Fibroblast of mammary gland (primary cell): Measurements from ENCODE around the gene GABRR2.
A peak's percentile ranks its signal among the peaks of the same experiment; 100 is the strongest.

Experiments used
- DNase-seq: peaks from one replicate; pipeline ENCODE4 v3.0.0-alpha.2; 2010; ENCODE audit warnings: low read depth
- H3K4me3 ChIP-seq: 2 replicates; pipeline ENCODE4 v1.5.1; 2011; ENCODE audit warnings: low read depth, mild to moderate bottlenecking, low read length, moderate library complexity; ENCODE audit not compliant: control insufficient read depth
- TF ChIP-seq, protein P1 (sequence below): conservative IDR thresholded peaks from 2 replicates; pipeline ENCODE4 v1.5.1; 2011; ENCODE audit warnings: low read depth, low read length, inconsistent platforms; ENCODE audit not compliant: control insufficient read depth, insufficient read depth

GABRR2 gene

DNA sequence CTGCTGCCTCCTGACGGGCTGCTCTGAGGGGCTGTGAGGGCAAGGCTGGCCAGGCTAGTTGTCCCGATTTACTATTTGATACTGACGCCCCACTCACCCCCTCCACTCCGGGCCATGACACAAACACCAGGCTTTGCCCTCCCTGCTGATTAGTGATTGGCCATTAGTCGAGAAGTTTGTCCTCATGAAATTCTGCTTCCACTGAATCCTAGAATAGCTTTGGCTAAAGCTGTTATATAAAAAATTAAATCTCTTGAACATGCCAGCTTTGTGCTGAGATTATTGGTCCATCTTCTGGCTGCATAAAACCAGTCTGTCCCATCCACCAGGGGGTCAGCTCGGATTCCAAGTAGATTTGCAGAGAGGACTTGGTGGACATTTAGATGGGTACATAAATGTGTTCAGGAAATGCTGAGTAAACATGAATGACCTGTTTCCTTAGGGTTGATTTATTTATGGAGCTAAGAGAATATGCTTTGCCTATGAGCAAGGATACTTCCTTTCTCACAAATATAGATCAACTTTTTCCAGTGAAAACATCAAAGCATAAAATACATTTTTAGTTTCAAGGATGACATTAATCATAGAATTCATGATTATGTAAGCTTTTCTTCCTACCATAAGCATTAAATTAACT, at the start of gene GABRR2:
TSS of gene GABRR2 (minus strand) at position 51 of the 637 bp plus-strand sequence. CDS start 134 bp downstream, outside the sequence.
- no peak for DNase-seq
- TF ChIP-seq, protein P1, sequence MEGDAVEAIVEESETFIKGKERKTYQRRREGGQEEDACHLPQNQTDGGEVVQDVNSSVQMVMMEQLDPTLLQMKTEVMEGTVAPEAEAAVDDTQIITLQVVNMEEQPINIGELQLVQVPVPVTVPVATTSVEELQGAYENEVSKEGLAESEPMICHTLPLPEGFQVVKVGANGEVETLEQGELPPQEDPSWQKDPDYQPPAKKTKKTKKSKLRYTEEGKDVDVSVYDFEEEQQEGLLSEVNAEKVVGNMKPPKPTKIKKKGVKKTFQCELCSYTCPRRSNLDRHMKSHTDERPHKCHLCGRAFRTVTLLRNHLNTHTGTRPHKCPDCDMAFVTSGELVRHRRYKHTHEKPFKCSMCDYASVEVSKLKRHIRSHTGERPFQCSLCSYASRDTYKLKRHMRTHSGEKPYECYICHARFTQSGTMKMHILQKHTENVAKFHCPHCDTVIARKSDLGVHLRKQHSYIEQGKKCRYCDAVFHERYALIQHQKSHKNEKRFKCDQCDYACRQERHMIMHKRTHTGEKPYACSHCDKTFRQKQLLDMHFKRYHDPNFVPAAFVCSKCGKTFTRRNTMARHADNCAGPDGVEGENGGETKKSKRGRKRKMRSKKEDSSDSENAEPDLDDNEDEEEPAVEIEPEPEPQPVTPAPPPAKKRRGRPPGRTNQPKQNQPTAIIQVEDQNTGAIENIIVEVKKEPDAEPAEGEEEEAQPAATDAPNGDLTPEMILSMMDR: no peak
- H3K4me3 ChIP-seq: no peak within 1 kb of the TSS

DNA sequence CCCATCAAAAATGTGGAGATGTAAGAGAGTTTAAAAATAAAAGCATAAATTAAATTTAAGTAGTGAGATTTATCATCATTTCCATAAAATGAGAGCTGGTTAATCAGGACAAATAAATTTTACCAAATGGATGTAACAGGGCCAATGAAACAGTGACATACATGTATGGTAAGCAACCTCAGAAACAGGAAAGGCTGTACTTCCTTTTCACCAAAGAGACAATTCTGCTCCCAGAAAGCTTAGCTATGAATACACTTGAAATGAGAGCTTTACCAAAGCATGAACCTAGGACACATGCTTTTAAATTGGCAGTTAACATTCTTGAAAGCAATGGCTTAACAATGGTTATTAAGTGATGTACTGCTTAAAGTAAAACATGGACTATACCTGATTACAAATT, 49.5 kb upstream of the GABRR2 start:
- no peak overlapping the region for H3K4me3 ChIP-seq
- DNase-seq: no peak
- TF ChIP-seq, protein P1: no peak

DNA sequence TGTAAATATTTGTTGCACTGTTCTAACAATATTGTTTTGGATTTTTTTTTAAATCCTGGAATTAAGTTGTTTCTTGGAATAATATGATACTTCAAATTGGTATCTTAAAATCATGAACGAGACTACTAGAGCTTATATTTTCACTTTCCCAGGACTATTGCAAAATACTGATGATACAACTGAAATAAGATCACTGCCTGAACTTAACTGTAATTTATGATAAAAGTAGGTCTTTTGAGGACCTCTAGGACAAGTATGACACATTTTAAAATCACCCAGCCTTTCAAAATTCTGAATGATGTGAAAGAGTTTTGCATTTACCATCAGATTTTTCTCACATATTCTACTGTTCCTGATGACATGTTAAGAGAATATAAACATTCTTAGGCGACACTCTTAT, 46.1 kb upstream of the GABRR2 start:
- peak; percentile 32 for DNase-seq
- TF ChIP-seq, protein P1: no peak
- no peak overlapping the region for H3K4me3 ChIP-seq

DNA sequence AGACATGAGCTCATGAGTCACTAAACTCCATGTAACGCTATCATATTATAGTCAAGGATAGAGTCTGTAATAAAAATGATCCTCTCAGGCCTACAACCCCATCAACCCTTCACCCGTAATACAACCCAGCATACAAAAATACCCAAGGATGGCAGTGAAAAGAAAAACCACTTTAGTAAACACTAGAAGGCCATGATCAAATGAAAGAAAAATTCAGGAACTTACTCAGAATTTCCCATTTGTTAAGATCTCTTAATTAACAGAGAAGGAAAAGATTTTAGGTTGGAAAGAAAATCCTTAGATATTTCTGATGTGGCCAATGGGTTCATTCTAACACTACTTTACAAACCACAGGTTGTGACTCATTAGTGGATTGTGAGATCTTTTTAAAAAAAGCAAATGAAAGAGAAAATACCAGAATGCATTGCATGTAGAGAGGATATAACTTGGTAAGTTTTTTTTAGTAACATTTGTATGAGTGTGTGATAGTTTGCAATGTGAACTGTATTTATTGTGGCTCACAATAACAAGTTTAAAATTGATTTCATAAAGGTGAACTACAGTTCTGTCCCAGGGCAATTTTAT, 45.4 kb upstream of the GABRR2 start:
- peak; percentile 63 for DNase-seq
- TF ChIP-seq, protein P1: no peak
- no peak overlapping the region for H3K4me3 ChIP-seq

DNA sequence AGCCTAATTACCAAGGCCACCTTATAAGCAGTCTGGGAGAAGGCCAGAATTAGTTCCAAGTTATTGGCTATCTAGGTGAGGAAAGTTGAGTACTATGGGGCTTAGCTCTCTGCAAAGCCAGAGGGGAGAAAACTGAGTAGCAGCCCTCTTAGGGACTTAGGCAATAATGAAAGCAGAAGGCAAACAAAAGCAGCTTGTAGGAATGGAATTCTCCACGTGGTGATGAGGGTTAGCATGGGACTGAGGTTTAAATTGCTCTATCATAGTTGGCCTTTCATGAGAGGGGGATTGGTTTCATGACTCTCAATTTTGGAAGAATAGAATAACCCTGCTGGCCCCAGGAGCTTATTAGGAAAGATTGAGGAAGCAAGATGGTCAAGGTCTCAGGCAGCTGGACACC, 44.5 kb upstream of the GABRR2 start:
- H3K4me3 ChIP-seq: no peak overlapping the region
- DNase-seq: no peak
- TF ChIP-seq, protein P1: no peak

DNA sequence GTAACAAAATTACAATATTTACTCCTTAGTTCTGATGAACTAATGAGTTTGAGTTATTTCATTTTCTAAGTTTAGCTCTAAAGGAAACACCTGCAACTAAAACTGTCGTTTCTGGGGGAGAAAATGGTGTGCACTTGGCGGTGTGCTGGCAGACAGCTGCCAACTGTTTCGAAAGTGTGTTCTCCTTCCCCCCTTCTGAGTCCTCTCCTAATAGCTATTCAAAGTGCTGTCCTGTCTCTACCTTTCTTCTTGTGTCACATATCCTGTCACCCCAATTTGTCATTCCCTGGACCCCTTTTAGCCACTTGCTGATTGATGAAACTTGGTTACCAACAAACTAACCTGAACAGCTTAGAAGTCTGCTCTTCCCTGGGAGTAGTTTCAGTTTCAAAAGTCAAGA, 42.3 kb upstream of the GABRR2 start:
- H3K4me3 ChIP-seq: no peak overlapping the region

More for the DNA sequence above, 42.3 kb upstream of the GABRR2 start:
- no peak for DNase-seq
- TF ChIP-seq, protein P1: no peak
